OCI-LY3 (cell line): ENCODE results near the gene SYT1.

Experiments used
- H2AFZ ChIP-seq: fragments of 200-600, 300-600 bp; shearing (Covaris generic); 2 replicates; pipeline ENCODE4 v1.6.0; 2014; ENCODE audit warnings: antibody characterized with exemption, low read depth, low read length
- H3K27ac ChIP-seq: fragments of 200-600, 300-600 bp; sonication (generic); 2 replicates; pipeline ENCODE4 v1.5.1; 2014; ENCODE audit warnings: mild to moderate bottlenecking, low read length, moderate library complexity, mixed read lengths
- H3K27me3 ChIP-seq: fragments of 200-600, 300-600 bp; sonication (generic); 2 replicates; pipeline ENCODE4 v1.6.1; 2014; ENCODE audit warnings: low read depth, low read length, mixed read lengths
- H3K36me3 ChIP-seq: fragments of 200-600, 300-600 bp; sonication (generic); replicated peaks from 2 replicates; pipeline ENCODE3; 2014; ENCODE audit warnings: low read depth, low read length, mixed read lengths
- H3K4me1 ChIP-seq: fragments of 300-600, 200-600 bp; sonication (generic); 2 replicates; pipeline ENCODE4 v1.6.1; 2014; ENCODE audit warnings: low read length, mixed read lengths
- H3K4me2 ChIP-seq: fragments of 200-600, 300-600 bp; sonication (generic); 2 replicates; pipeline ENCODE4 v1.6.1; 2014; ENCODE audit warnings: low read length, mixed read lengths
- H3K4me3 ChIP-seq: fragments of 300-600, 200-600 bp; sonication (generic); 2 replicates; pipeline ENCODE4 v1.5.1; 2014; ENCODE audit warnings: antibody characterized with exemption, mild to moderate bottlenecking, low read length, moderate library complexity
- H3K79me2 ChIP-seq: fragments of 300-600, 200-600 bp; shearing (Covaris generic); 2 replicates; pipeline ENCODE4 v1.6.1; 2014; ENCODE audit warnings: mild to moderate bottlenecking, low read length, mixed read lengths
- H3K9ac ChIP-seq: fragments of 300-600, 200-600 bp; shearing (Covaris generic); 2 replicates; pipeline ENCODE4 v1.6.0; 2014; ENCODE audit warnings: mild to moderate bottlenecking, low read length, moderate library complexity
- H3K9me3 ChIP-seq: fragments of 200-600, 300-600 bp; shearing (Covaris generic); 2 replicates; pipeline ENCODE4 v1.6.1; 2014; ENCODE audit warnings: low read length, mixed read lengths; ENCODE audit not compliant: insufficient read depth
- H4K20me1 ChIP-seq: fragments of 200-600, 300-600 bp; sonication (generic); 2 replicates; pipeline ENCODE4 v1.6.1; 2016; ENCODE audit warnings: low read length, mixed read lengths; ENCODE audit not compliant: insufficient read depth
- EZH2phosphoT487 ChIP-seq: fragments of 200-600 bp; shearing (Covaris generic); IDR thresholded peaks from 2 replicates; pipeline ENCODE4 v1.6.1; 2018; ENCODE audit warnings: antibody characterized with exemption, mixed run types, low read depth
- TF ChIP-seq, protein P1 (sequence below): fragments of 200-600, 300-600 bp; sonication (generic); IDR thresholded peaks from 2 replicates; pipeline ENCODE4 v1.5.1; 2014; ENCODE audit warnings: antibody characterized with exemption, low read length, low read depth

Gene SYT1

DNA sequence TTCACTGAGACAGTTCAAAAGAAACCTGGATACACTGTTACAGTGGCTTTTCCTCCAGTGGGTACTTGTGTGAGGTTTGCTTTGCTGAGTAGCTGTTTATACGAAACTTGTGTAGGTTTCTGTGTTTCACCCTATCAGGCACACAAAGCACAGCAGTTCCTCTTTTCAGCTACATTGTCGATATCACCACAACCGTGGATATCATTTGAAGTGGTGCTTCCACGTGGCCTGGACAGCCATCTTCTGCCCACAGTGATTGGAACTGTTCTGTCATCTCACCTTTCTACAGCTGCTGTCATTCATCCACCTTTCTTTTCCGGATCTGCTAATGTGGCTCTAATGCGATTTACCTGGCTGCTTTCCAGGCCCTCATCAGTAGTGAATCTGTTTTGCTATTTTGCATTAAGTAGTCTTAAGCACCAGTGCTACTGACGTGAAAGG, 368.8 kb downstream of the SYT1 start:
- Histone ChIP-seq H2AFZ (peak overlapping the region; percentile 93), H4K20me1 (no peaks in the 10 kb centered on the region), H3K36me3 (no peaks in the 10 kb centered on the region), H3K9me3 (no peaks in the 10 kb centered on the region), H3K79me2 (no peaks in the 10 kb centered on the region), H3K27ac (no peak overlapping the region), H3K4me2 (peak overlapping the region; percentile 57), H3K9ac (peak overlapping the region; percentile 4; the same call in 1 of the 2 replicates), H3K27me3 (no peaks in the 10 kb centered on the region), H3K4me1 (peaks cover 22% of the 10 kb centered on the region), H3K4me3 (peak overlapping the region; percentile 27)
- no peak for TF ChIP-seq EZH2phosphoT487
- TF ChIP-seq, protein P1, sequence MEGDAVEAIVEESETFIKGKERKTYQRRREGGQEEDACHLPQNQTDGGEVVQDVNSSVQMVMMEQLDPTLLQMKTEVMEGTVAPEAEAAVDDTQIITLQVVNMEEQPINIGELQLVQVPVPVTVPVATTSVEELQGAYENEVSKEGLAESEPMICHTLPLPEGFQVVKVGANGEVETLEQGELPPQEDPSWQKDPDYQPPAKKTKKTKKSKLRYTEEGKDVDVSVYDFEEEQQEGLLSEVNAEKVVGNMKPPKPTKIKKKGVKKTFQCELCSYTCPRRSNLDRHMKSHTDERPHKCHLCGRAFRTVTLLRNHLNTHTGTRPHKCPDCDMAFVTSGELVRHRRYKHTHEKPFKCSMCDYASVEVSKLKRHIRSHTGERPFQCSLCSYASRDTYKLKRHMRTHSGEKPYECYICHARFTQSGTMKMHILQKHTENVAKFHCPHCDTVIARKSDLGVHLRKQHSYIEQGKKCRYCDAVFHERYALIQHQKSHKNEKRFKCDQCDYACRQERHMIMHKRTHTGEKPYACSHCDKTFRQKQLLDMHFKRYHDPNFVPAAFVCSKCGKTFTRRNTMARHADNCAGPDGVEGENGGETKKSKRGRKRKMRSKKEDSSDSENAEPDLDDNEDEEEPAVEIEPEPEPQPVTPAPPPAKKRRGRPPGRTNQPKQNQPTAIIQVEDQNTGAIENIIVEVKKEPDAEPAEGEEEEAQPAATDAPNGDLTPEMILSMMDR: no peak

GRCh38 chr12:79236920-79237319, 372.3 kb downstream of the SYT1 start:
- no peak for TF ChIP-seq EZH2phosphoT487
- TF ChIP-seq, protein P1: no peak
- Histone ChIP-seq H3K27ac (no peak overlapping the region), H3K79me2 (no peaks in the 10 kb centered on the region), H3K27me3 (no peaks in the 10 kb centered on the region), H3K9me3 (no peaks in the 10 kb centered on the region), H3K9ac (no peak overlapping the region), H3K4me2 (no peak overlapping the region), H2AFZ (no peak overlapping the region), H3K4me3 (no peak overlapping the region), H3K36me3 (no peaks in the 10 kb centered on the region), H3K4me1 (peaks cover 17% of the 10 kb centered on the region), H4K20me1 (no peaks in the 10 kb centered on the region)

- H3K36me3 ChIP-seq: no peaks in the 10 kb centered on the region
- H3K79me2 ChIP-seq: no peaks in the 10 kb centered on the region
- TF ChIP-seq, protein P1: no peak
- no peak for TF ChIP-seq EZH2phosphoT487
- H4K20me1 ChIP-seq: no peaks in the 10 kb centered on the region
- H3K4me3 ChIP-seq: no peak overlapping the region
- H3K4me2 ChIP-seq: no peak overlapping the region
- H3K27me3 ChIP-seq: no peaks in the 10 kb centered on the region
- H2AFZ ChIP-seq: no peak overlapping the region
- no peak overlapping the region for H3K27ac ChIP-seq
- H3K9me3 ChIP-seq: no peaks in the 10 kb centered on the region
- peaks cover 11% of the 10 kb centered on the region for H3K4me1 ChIP-seq
- H3K9ac ChIP-seq: no peak overlapping the region
These were observed 373.7 kb downstream of the SYT1 start for GRCh38 chr12:79238246-79238645.

DNA sequence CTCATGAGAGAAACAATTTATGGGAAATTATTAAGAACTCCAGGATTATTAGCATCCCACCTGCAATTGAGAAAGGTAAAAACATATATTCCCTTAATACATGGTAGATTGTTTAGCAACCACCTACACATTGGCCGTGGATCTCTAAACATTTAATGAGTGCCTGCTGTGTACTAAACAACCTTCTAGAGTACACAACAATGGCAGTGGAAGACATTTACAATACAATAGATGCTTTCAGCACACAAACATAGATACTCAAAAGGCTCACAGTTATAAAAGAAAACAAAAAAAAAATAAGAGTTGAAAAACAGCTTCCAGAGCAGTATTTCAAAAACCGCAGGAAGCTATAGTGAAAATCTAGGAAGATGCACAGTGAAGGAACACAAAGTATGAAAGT, 382.9 kb downstream of the SYT1 start:
- no peak overlapping the region for H2AFZ ChIP-seq
- no peaks in the 10 kb centered on the region for H3K27me3 ChIP-seq
- no peak overlapping the region for H3K4me3 ChIP-seq
- peaks cover 13% of the 10 kb centered on the region for H3K4me1 ChIP-seq
- no peaks in the 10 kb centered on the region for H3K36me3 ChIP-seq
- no peak overlapping the region for H3K27ac ChIP-seq
- H3K4me2 ChIP-seq: no peak overlapping the region
- H4K20me1 ChIP-seq: no peaks in the 10 kb centered on the region
- no peaks in the 10 kb centered on the region for H3K79me2 ChIP-seq
- no peaks in the 10 kb centered on the region for H3K9me3 ChIP-seq
- no peak overlapping the region for H3K9ac ChIP-seq
- TF ChIP-seq EZH2phosphoT487: no peak
